H9 (cell line): ENCODE results near the gene MOBP. TPM values are rescaled to one million over a fixed set of nuclear protein-coding genes. Genes with fewer than 3 reads are reported as not detected.

ENCODE experiments used
- DNase-seq: peaks from one replicate; pipeline ENCODE4 v3.0.0-alpha.2; 2017
- H2AFZ ChIP-seq: one replicate; pipeline ENCODE4 v1.6.1; 2013; ENCODE audit warnings: mild to moderate bottlenecking, low read length, control low read depth, moderate library complexity
- H2AK5ac ChIP-seq: 2 replicates; pipeline ENCODE4 v1.6.1; 2013; ENCODE audit warnings: low read length, control low read depth, mixed read lengths; ENCODE audit not compliant: insufficient read length
- H2BK120ac ChIP-seq: one replicate; pipeline ENCODE4 v1.6.1; 2013; ENCODE audit warnings: low read depth, mild to moderate bottlenecking, low read length, control low read depth, inconsistent platforms; ENCODE audit not compliant: poor library complexity, severe bottlenecking
- H2BK12ac ChIP-seq: 2 replicates; pipeline ENCODE4 v1.6.1; 2013; ENCODE audit warnings: low read length, control low read depth, mixed read lengths, low read depth; ENCODE audit not compliant: insufficient read length
- H2BK15ac ChIP-seq: 2 replicates; pipeline ENCODE4 v1.6.1; 2013; ENCODE audit warnings: low read depth, low read length, control low read depth
- H2BK20ac ChIP-seq: one replicate; pipeline ENCODE4 v1.6.1; 2013; ENCODE audit warnings: low read depth, mild to moderate bottlenecking, low read length, control low read depth, inconsistent platforms; ENCODE audit not compliant: poor library complexity, severe bottlenecking
- H2BK5ac ChIP-seq: 2 replicates; pipeline ENCODE4 v1.6.1; 2013; ENCODE audit warnings: low read length, control low read depth, mixed read lengths; ENCODE audit not compliant: insufficient read length
- H3K14ac ChIP-seq: 2 replicates; pipeline ENCODE4 v1.6.1; 2013; ENCODE audit warnings: low read length, control low read depth; ENCODE audit not compliant: insufficient read depth
- H3K18ac ChIP-seq: 2 replicates; pipeline ENCODE4 v1.6.1; 2013; ENCODE audit warnings: low read depth, mild to moderate bottlenecking, mixed read lengths, low read length, control low read depth; ENCODE audit not compliant: insufficient read length
- H3K23ac ChIP-seq: 2 replicates; pipeline ENCODE4 v1.6.1; 2013; ENCODE audit warnings: low read length, control low read depth, mixed read lengths, low read depth; ENCODE audit not compliant: insufficient read length
- H3K23me2 ChIP-seq: 2 replicates; pipeline ENCODE4 v1.6.1; 2013; ENCODE audit warnings: low read depth, mild to moderate bottlenecking, mixed read lengths, low read length, control low read depth; ENCODE audit not compliant: insufficient read length, poor library complexity, severe bottlenecking
- H3K27ac ChIP-seq: 2 replicates; pipeline ENCODE4 v1.5.1; 2013; ENCODE audit warnings: low read length, control low read depth, mixed read lengths, low read depth; ENCODE audit not compliant: insufficient read length
- H3K27me3 ChIP-seq: 2 replicates; pipeline ENCODE4 v1.6.1; 2013; ENCODE audit warnings: low read length, control low read depth, inconsistent platforms; ENCODE audit not compliant: insufficient read depth
- H3K4ac ChIP-seq: 2 replicates; pipeline ENCODE4 v1.6.1; 2013; ENCODE audit warnings: low read depth, mild to moderate bottlenecking, control low read depth, inconsistent platforms, low read length, moderate library complexity
- H3K4me1 ChIP-seq: 2 replicates; pipeline ENCODE4 v1.6.1; 2013; ENCODE audit warnings: low read length, control low read depth, inconsistent platforms; ENCODE audit not compliant: insufficient read depth
- H3K4me2 ChIP-seq: 2 replicates; pipeline ENCODE4 v1.6.1; 2013; ENCODE audit warnings: low read length, control low read depth, mixed read lengths; ENCODE audit not compliant: insufficient read length, insufficient read depth
- H3K56ac ChIP-seq: 2 replicates; pipeline ENCODE4 v1.6.1; 2013; ENCODE audit warnings: low read depth, mild to moderate bottlenecking, mixed read lengths, low read length, control low read depth; ENCODE audit not compliant: insufficient read length
- H3K79me1 ChIP-seq: 2 replicates; pipeline ENCODE4 v1.6.1; 2013; ENCODE audit warnings: low read depth, mild to moderate bottlenecking, moderate library complexity, low read length, control low read depth, inconsistent platforms; ENCODE audit not compliant: insufficient read depth, poor library complexity, severe bottlenecking
- H3K79me2 ChIP-seq: 2 replicates; pipeline ENCODE4 v1.6.1; 2013; ENCODE audit warnings: low read length, control low read depth, inconsistent platforms; ENCODE audit not compliant: insufficient read depth
- H3K9ac ChIP-seq: 2 replicates; pipeline ENCODE4 v1.6.1; 2013; ENCODE audit warnings: low read length, control low read depth, mixed read lengths; ENCODE audit not compliant: insufficient read length; ENCODE audit errors: extremely low read depth
- H3K9me3 ChIP-seq: one replicate; pipeline ENCODE4 v1.6.1; 2013; ENCODE audit warnings: low read depth, low read length, inconsistent platforms; ENCODE audit not compliant: control insufficient read depth
- H3T11ph ChIP-seq: one replicate; pipeline ENCODE4 v1.6.1; 2013; ENCODE audit warnings: mild to moderate bottlenecking, low read length, control low read depth, inconsistent platforms
- H4K20me1 ChIP-seq: one replicate; pipeline ENCODE4 v1.6.1; 2013; ENCODE audit not compliant: control insufficient read depth, insufficient read length, insufficient read depth
- H4K5ac ChIP-seq: 2 replicates; pipeline ENCODE4 v1.6.1; 2013; ENCODE audit warnings: low read depth, mild to moderate bottlenecking, mixed read lengths, low read length, control low read depth; ENCODE audit not compliant: insufficient read length
- H4K8ac ChIP-seq: replicated peaks from 2 replicates; pipeline ENCODE4 v1.6.1; 2013; ENCODE audit warnings: low read length, control low read depth, mixed read lengths, low read depth; ENCODE audit not compliant: insufficient read length
- H4K91ac ChIP-seq: 2 replicates; pipeline ENCODE4 v1.6.1; 2013; ENCODE audit warnings: low read depth, mild to moderate bottlenecking, moderate library complexity, mixed read lengths, low read length, control low read depth; ENCODE audit not compliant: insufficient read length
- H3K27ac Mint-ChIP-seq, 3 experiments: 2 replicates in 2 of 3; 3 replicates in 1 of 3; pipeline ENCODE4 v1.8.0; 2020 to 2021; ENCODE audit warnings: mixed read lengths in 3 of 3, mild to moderate bottlenecking in 1 of 3, moderate library complexity in 1 of 3
- H3K27me3 Mint-ChIP-seq: 2 replicates; pipeline ENCODE4 v1.8.0; 2021; ENCODE audit warnings: low read depth, mild to moderate bottlenecking, moderate library complexity, mixed read lengths
- H3K36me3 Mint-ChIP-seq, 3 experiments: 2 replicates in 2 of 3; 3 replicates in 1 of 3; pipeline ENCODE4 v1.8.0; 2020 to 2021; ENCODE audit warnings: low read depth in 3 of 3, mixed read lengths in 3 of 3; ENCODE audit not compliant: insufficient read depth in 1 of 3
- H3K4me1 Mint-ChIP-seq, 2 experiments: 2 replicates each; pipeline ENCODE4 v1.8.0; 2020; ENCODE audit warnings: mixed read lengths in 2 of 2
- H3K4me3 Mint-ChIP-seq, 2 experiments: 2 replicates in 1 of 2; 3 replicates in 1 of 2; pipeline ENCODE4 v1.8.0; 2020 to 2021; ENCODE audit warnings: mild to moderate bottlenecking in 2 of 2, mixed read lengths in 2 of 2, moderate library complexity in 1 of 2
- H3K9me3 Mint-ChIP-seq, 2 experiments: 2 replicates in 1 of 2; 3 replicates in 1 of 2; pipeline ENCODE4 v1.8.0; 2020; ENCODE audit warnings: mild to moderate bottlenecking in 2 of 2, mixed read lengths in 2 of 2, moderate library complexity in 1 of 2
- CTCF ChIP-seq: fragments of 200-600 bp; sonication (generic); conservative IDR thresholded peaks from 3 replicates; pipeline ENCODE4 v1.8.0; 2021; ENCODE audit warnings: antibody characterized with exemption, mild to moderate bottlenecking
- WGBS: extraction: QIAGEN DNeasy Blood & Tissue Kit; methylation state at CpG from one replicate; pipeline ENCODE4 v1.1.7; 2013; ENCODE audit warnings: missing lambda C conversion rate, low lambda C conversion rate, mixed read lengths; ENCODE audit not compliant: insufficient read length; ENCODE audit errors: extremely low coverage; 5-methylcytosine and 5-hydroxymethylcytosine counted together
- total RNA-seq: library from RNA; stranded (reverse); gene quantifications from 2 replicates; pipeline ENCODE4 v1.2.1, GENCODE V29; 2021

Gene MOBP
- total RNA-seq, 1 experiment from 2014 or later = not detected

- no peak overlapping the region for H3K4me2 ChIP-seq
- Mint-ChIP-seq H3K4me3 (no peak overlapping the region), H3K4me1 (peaks cover 6 to 11% of the 10 kb centered on the region in 2 experiments; a peak in 3 of 4 replicates), H3K27ac (peak overlapping the region in 1 of 3 experiments; percentile 70; a peak in 1 of 7 replicates), H3K27me3 (no peaks in the 10 kb centered on the region; the same call in 1 of the 2 replicates), H3K36me3 (no peaks in the 10 kb centered on the region), H3K9me3 (no peaks in the 10 kb centered on the region)
- no peak overlapping the region for H3K23ac ChIP-seq
- no peaks in the 10 kb centered on the region for H3K79me2 ChIP-seq
- no peak for DNase-seq
- H3K14ac ChIP-seq = no peak overlapping the region
- no peak overlapping the region for H3K56ac ChIP-seq
- no peak overlapping the region for H3K4ac ChIP-seq
- no peak overlapping the region for H2AFZ ChIP-seq
- H4K91ac ChIP-seq = no peak overlapping the region
- H2BK12ac ChIP-seq = no peak overlapping the region
- H2BK5ac ChIP-seq = no peak overlapping the region
- no peaks in the 10 kb centered on the region for H3K27me3 ChIP-seq
- no peak overlapping the region for H4K5ac ChIP-seq
- H3T11ph ChIP-seq = no peak overlapping the region
- H3K27ac ChIP-seq = no peak overlapping the region
- TF ChIP-seq CTCF = no peak
- no peaks in the 10 kb centered on the region for H4K20me1 ChIP-seq
- no CpG with 5 or more reads among the region's 4 CpGs for WGBS
- no peak overlapping the region for H2BK20ac ChIP-seq
- no peaks in the 10 kb centered on the region for H3K79me1 ChIP-seq
- H3K23me2 ChIP-seq = no peaks in the 10 kb centered on the region
- H2BK120ac ChIP-seq = no peak overlapping the region
- H3K4me1 ChIP-seq = no peaks in the 10 kb centered on the region
- H3K9me3 ChIP-seq = no peaks in the 10 kb centered on the region
- no peak overlapping the region for H2AK5ac ChIP-seq
- H2BK15ac ChIP-seq = no peak overlapping the region
- H4K8ac ChIP-seq = no peak overlapping the region
- H3K18ac ChIP-seq = no peak overlapping the region
- no peak overlapping the region for H3K9ac ChIP-seq
Observed at GRCh38 chr3:39438880-39439279, 28.6 kb upstream of the MOBP start.
